ENCODE data around the gene TMEM51.

The TMEM51 gene

DNA sequence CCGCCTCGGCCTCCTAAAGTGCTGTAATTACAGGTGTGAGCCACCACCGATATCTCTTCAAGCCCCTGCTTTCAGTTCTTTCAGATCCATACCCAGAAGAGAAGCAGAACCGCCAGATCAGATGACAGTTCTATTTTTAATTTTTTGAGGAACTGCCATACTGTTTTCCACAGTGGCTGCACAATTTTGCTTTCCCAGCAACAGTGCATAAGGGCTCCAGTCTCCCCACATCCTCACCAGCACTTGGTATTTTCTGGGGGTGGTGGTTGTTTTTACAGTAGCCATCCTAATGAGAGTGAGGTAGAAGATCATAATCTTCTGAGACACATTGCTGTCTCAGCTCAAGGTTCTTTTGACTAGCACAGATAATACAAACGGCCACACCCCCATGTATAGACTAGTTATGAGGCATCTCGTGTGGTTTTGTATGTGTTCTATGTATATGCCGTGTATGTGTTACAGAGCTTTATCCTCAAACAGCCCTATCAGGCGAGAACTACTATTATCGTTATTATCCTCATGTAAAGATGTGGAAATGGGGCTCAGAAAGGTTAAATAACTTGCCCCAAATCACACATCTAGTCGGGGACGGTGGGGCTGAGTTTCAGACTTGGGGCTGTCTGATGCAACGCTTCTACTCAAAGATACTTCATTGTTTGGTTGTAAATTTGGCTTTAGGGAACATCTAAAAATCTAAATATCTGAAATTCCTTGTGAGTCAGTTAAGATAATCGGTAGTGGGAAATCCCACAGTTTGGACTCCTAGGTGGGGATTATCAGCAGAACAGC, 105.5 kb downstream of the TMEM51 start:
- TF ChIP-seq, protein P1, sequence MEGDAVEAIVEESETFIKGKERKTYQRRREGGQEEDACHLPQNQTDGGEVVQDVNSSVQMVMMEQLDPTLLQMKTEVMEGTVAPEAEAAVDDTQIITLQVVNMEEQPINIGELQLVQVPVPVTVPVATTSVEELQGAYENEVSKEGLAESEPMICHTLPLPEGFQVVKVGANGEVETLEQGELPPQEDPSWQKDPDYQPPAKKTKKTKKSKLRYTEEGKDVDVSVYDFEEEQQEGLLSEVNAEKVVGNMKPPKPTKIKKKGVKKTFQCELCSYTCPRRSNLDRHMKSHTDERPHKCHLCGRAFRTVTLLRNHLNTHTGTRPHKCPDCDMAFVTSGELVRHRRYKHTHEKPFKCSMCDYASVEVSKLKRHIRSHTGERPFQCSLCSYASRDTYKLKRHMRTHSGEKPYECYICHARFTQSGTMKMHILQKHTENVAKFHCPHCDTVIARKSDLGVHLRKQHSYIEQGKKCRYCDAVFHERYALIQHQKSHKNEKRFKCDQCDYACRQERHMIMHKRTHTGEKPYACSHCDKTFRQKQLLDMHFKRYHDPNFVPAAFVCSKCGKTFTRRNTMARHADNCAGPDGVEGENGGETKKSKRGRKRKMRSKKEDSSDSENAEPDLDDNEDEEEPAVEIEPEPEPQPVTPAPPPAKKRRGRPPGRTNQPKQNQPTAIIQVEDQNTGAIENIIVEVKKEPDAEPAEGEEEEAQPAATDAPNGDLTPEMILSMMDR (IDR thresholded peaks at IDR 0.05; ENCODE audit: low read depth, low read length): no peak

DNA sequence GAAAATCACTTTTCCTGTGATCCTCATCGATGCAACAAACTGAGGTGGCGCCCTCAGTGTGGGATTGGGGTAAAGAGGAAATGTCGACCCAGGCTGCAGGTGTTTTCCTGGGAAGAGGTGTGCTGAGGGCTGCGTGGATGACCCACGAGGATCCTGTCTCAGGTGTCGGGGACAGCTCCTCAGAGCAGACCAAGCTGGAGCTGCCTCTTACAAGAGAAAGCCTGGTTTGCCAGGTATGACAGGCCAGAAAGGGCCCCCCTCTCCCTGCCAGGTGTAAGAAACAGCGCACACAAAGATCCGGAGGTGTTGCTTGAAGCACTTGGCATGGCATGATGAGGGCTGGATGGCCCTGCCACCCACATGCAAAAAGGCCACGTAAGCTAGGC, 106.1 kb downstream of the TMEM51 start:
- no peak overlapping the region for H3K4me3 ChIP-seq (ENCODE audit: low read depth, low read length)
- TF ChIP-seq, protein P1 (IDR thresholded peaks at IDR 0.05; ENCODE audit: low read depth, low read length): no peak

More for the DNA sequence above, 105.5 kb downstream of the TMEM51 start:
- H3K4me3 ChIP-seq (ENCODE audit: low read depth, low read length): no peak overlapping the region

DNA sequence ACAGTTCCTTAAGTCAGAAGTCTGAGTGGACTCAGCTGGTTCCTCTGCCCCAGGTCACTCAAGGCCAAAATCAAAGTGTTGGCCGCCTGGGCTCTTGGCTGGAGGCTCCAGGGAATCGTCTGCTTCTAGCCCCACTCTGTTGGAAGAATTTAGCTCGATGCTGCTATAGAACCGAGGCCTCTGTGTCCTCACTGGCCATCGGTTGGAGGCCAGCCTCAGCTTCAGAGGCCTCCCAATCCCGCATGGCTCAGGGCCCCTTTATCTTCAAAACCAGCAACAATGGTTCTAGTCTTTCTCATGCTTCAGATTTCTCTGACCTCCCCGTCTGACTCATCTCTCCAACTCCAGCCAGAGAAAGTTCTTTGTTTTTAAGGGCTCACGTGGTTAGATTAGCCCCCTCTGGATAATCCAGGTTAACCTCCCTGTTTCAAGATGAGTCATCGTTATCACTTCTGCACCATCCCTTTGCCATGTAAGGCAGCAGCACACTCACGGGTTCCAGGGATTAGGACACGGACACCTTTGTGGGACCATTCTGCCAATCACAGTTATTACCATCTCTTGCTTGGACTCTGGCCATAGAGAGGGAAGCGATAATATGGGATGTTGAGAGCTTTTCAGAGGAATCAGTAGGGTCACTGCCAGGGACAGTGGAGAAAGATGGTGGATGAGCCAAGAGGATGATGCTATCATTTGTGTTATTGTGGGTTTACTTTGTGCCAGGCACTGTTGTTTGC, 107.0 kb downstream of the TMEM51 start:
- TF ChIP-seq, protein P1 (IDR thresholded peaks at IDR 0.05; ENCODE audit: low read depth, low read length): no peak
- no peak overlapping the region for H3K4me3 ChIP-seq (ENCODE audit: low read depth, low read length)

DNA sequence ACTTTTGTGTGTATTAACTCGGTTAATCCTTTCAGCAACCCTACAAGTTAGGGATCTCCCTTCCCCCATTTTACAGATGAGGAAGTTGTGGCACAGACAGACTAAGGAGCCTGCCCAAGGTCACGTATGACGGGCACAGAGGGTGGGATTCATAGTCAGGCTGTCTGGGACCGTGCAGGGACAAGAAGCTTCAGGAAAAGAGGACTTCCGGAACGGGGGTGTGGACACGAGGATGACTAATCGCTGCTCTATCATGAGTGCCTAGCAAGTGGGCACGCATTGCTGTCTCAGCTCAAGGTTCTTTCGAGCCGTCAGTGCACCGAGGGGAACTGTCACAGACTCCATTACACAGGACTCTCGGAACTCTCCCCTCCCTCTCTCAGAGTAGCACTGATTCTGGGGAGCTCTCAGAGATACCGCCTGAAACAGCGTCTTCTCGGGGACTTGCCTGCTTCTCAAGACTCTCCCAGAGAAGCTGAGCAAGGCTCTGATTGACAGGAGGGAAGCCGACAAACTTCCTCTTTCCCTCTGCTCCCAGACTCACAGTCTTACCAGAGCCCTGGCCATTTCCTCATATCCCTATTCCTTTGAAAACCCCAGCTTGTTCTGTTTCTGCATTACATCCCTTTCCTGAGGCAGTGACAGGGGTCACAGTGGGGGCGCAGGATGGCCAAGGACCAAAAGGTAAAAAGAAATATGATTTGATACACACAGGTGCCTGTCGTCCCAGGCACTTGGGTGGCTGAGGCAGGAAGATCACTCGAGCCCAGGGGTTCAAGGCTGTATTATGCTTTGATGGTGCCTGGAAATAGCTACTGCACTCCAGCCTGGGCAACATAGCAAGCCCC, 107.8 kb downstream of the TMEM51 start:
- H3K4me3 ChIP-seq (ENCODE audit: low read depth, low read length): no peak overlapping the region
- TF ChIP-seq, protein P1 (IDR thresholded peaks at IDR 0.05; ENCODE audit: low read depth, low read length): no peak

DNA sequence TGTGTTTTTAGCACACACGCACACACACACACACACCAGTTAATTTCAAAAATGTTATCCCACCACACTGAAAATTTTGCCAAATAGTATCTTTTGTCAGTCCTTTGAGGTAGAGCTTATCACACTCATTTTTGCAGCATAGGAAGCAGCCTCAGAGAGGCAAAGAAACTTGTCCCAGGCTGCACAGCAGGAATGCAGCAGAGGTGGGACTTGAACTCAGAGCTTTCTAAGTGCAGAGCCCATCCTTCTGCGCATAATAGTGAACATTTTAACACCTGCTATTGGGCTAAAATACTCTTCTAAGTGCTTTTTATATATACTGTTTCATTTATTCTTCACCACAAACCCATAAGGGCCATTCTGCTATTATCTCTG, 108.4 kb downstream of the TMEM51 start:
- H3K4me3 ChIP-seq (ENCODE audit: low read depth, low read length): no peak overlapping the region
- TF ChIP-seq, protein P1 (IDR thresholded peaks at IDR 0.05; ENCODE audit: low read depth, low read length): no peak

DNA sequence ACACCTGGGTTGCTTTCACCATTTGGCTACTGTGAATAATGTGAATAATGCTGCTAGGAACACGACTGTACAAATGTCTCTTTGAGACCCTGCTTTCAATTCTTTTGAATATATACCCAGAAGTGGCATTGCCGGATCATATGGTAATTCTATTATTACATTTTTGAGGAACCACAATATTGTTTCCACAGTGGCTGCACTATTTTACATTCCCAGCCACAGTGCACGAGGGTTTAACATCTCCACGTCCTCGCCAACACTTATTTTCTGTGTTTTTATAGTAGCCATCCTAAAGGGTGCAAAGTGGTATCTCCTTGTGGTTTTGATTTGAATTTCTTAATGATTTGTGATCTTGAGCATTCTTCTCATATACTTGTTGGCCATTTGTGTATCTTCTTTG, 109.2 kb downstream of the TMEM51 start:
- TF ChIP-seq, protein P1 (IDR thresholded peaks at IDR 0.05; ENCODE audit: low read depth, low read length): no peak

More for the DNA sequence above, 109.2 kb downstream of the TMEM51 start:
- H3K4me3 ChIP-seq (ENCODE audit: low read depth, low read length): no peak overlapping the region

Measured in WI38 (cell line).